ENCODE results near the gene CNTNAP2.

DNA sequence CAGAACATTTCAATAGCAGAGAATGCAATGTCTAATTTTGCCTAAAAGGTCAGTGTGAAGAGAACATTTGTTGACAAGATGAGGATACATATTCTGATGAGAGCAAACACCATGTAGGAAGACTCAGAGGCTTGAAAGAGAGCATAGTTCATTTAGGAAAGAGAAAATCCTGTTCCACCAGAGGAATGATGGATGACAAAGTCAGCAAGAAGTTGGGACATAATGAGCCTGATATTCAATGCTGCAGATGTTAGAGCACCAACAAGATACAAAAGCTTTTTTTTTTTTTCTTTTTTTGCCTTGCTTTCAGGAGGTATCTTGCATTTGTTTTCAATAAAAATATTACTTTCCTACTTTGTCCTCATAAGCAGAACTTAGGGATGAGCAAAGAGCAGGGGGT is 1522.0 kb downstream of the CNTNAP2 start:
- TF ChIP-seq POLR2AphosphoS5 (IDR thresholded peaks at IDR 0.05; ENCODE audit: borderline replicate concordance, low read depth, low read length): no peak
- TF ChIP-seq EZH2 (IDR thresholded peaks at IDR 0.05): no peak
- TF ChIP-seq FOXP2 (optimal IDR thresholded peaks at IDR 0.05; ENCODE audit: control extremely low read depth, extremely low read length, insufficient read depth): no peak
